HG02642 (cell line): Measurements from ENCODE around the gene STXBP6.

Experiments used
- ATAC-seq: cut with Tn5 transposase; IDR thresholded peaks from one replicate; pipeline ENCODE4 v1.9.1; 2021; ENCODE audit warnings: mild to moderate bottlenecking; ENCODE audit not compliant: unreplicated experiment, poor library complexity

The STXBP6 gene

GRCh38 chr14:25026476-25027137 is 23.3 kb downstream of the STXBP6 start:
- no peak for ATAC-seq

GRCh38 chr14:25019892-25020291 is 30.1 kb downstream of the STXBP6 start:
- no peak for ATAC-seq

- no peak for ATAC-seq
These were observed 32.4 kb downstream of the STXBP6 start for GRCh38 chr14:25017562-25017961.

GRCh38 chr14:25015761-25016160 is 34.2 kb downstream of the STXBP6 start:
- no peak for ATAC-seq

GRCh38 chr14:25014440-25014839 is 35.5 kb downstream of the STXBP6 start:
- ATAC-seq, result no peak

- ATAC-seq, result no peak
These were observed 38.9 kb downstream of the STXBP6 start for GRCh38 chr14:25011095-25011494.

GRCh38 chr14:25010471-25010870 is 39.5 kb downstream of the STXBP6 start:
- ATAC-seq, result no peak

GRCh38 chr14:25009891-25010290 is 40.1 kb downstream of the STXBP6 start:
- no peak for ATAC-seq

- ATAC-seq, result no peak
These were observed 42.1 kb downstream of the STXBP6 start for GRCh38 chr14:25007832-25008231.

- ATAC-seq, result no peak
These were observed 42.8 kb downstream of the STXBP6 start for GRCh38 chr14:25006961-25007795.

GRCh38 chr14:25006031-25006430 is 43.9 kb downstream of the STXBP6 start:
- ATAC-seq, result no peak

- ATAC-seq, result no peak
These were observed 45.5 kb downstream of the STXBP6 start for GRCh38 chr14:25004389-25004809.

GRCh38 chr14:25003537-25003936 is 46.4 kb downstream of the STXBP6 start:
- ATAC-seq, result no peak

GRCh38 chr14:25001601-25002000 is 48.3 kb downstream of the STXBP6 start:
- ATAC-seq, result no peak

- ATAC-seq, result no peak
These were observed 48.8 kb downstream of the STXBP6 start for GRCh38 chr14:25001156-25001555.

GRCh38 chr14:24999157-24999556 is 50.8 kb downstream of the STXBP6 start:
- no peak for ATAC-seq

- ATAC-seq, result no peak
These were observed 52.8 kb downstream of the STXBP6 start for GRCh38 chr14:24996930-24997725.

- no peak for ATAC-seq
These were observed 54.9 kb downstream of the STXBP6 start for GRCh38 chr14:24995016-24995415.

- no peak for ATAC-seq
These were observed 56.3 kb downstream of the STXBP6 start for GRCh38 chr14:24993631-24994030.

- ATAC-seq, result no peak
These were observed 57.2 kb downstream of the STXBP6 start for GRCh38 chr14:24992624-24993360.
